ENCODE results near the gene BRD1.

Gene BRD1

DNA sequence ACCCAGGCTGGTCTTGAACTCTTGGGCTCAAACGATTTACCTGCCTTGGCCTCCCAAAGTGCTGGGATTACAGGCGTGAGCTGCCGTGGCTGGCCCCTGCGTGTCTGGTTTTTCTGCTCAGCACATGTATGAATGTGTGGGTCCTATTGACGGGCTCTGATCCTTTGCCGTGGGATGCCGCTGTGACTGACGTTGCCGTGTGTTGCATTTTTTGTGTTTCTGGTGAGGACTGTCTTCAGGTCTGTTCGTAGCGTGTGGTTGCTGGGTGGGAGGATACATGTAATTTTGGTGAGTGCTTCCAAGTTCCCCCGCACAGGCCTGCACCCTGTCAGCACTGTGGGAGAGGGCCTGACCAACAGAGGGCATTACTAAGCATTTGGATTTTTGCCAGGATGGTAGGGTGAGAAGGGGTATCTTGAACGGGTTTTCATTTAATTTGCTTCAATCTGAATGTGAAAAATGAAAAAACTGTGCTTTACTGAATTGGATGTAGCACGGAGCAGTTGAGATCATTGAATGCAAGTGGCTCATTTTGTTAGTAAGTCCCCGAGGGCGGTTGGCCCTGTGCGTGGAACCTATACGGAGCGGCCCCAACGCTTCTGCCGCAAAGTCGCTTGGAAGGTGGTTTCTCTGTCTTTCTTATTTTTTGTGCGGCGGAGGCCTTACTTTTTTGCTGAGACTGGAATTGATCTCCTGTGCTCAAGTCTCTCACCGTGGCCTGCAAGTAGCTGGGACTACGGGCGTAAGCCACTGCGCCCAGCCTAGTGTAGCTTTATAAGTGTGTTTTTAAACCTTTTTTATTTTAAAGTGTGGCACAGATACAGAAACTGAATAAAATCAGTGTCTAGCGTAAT, 34.2 kb upstream of the BRD1 start:
- H3K4me3 ChIP-seq (replicated peaks; ENCODE audit: low read depth, low read length), result no peak overlapping the region
- TF ChIP-seq CTCF (IDR thresholded peaks at IDR 0.05; ENCODE audit: low read length, missing control alignments), result no peak
- DNase-seq (ENCODE audit: low read depth), result peak; percentile 23

GRCh38 chr22:49858827-49859226, 31.2 kb upstream of the BRD1 start:
- H3K4me3 ChIP-seq (replicated peaks; ENCODE audit: low read depth, low read length), result no peak overlapping the region
- no peak for DNase-seq (ENCODE audit: low read depth)
- no peak for TF ChIP-seq CTCF (IDR thresholded peaks at IDR 0.05; ENCODE audit: low read length, missing control alignments)

DNA sequence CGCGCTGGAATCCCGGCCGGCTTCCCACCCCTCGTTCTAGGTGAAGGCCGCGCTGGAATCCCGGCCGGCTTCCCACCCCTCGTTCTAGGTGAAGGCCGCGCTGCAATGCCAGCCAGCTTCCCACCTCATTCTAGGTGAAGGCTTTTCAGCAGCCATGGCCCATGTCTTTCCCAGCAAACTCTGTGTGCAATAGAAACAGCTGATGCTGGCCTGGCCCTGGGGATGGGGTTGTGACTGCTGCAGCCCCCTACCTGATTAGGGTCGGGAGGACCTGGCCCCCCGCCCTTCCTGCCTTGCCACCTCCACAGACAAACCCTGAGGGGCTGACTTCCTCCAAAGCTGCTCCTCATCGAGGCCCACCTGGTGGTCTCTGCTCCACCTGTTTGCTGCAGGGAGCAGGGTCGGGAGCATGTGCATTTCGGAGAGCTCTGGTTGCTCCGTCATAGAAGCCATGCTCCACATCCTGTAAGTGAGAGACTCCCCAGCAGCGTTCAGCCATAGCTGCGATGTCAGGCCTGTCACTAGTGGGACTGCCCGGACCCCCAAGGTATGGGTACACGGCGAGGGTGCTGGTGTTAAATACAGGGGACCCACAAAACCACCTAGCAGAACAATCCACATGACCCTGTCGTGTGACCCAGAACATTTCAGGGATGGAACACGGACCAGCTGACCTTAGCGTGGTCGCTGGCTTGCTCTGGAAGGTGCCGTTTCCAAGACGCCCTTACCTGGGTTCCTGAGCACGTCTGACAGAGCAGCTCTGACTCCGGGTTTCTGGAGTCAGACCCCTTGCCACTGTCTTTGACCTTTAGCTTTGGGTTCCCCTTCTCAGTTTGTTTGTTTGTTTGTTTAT, 29.3 kb upstream of the BRD1 start:
- no peak for DNase-seq (ENCODE audit: low read depth)
- no peak for TF ChIP-seq CTCF (IDR thresholded peaks at IDR 0.05; ENCODE audit: low read length, missing control alignments)
- no peak overlapping the region for H3K4me3 ChIP-seq (replicated peaks; ENCODE audit: low read depth, low read length)

DNA sequence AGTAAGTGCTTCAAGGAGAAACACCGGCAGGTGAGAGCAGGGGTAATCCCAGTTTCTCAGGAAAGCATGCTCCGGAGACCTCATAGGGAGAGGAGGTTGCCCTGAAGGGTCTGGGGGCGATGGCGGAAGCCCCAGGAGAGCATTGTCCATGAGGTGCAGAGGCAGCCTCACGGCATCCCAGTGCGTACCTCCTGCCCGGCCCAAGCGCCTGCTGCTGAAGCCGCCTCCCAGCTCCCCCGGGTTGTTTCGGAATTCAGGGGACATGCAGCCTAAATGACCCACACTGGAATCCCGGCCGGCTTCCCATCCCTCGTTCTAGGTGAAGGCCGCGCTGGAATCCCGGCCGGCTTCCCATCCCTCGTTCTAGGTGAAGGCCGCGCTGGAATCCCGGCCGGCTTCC, 28.7 kb upstream of the BRD1 start:
- no peak overlapping the region for H3K4me3 ChIP-seq (replicated peaks; ENCODE audit: low read depth, low read length)
- TF ChIP-seq CTCF (IDR thresholded peaks at IDR 0.05; ENCODE audit: low read length, missing control alignments), result no peak
- no peak for DNase-seq (ENCODE audit: low read depth)

DNA sequence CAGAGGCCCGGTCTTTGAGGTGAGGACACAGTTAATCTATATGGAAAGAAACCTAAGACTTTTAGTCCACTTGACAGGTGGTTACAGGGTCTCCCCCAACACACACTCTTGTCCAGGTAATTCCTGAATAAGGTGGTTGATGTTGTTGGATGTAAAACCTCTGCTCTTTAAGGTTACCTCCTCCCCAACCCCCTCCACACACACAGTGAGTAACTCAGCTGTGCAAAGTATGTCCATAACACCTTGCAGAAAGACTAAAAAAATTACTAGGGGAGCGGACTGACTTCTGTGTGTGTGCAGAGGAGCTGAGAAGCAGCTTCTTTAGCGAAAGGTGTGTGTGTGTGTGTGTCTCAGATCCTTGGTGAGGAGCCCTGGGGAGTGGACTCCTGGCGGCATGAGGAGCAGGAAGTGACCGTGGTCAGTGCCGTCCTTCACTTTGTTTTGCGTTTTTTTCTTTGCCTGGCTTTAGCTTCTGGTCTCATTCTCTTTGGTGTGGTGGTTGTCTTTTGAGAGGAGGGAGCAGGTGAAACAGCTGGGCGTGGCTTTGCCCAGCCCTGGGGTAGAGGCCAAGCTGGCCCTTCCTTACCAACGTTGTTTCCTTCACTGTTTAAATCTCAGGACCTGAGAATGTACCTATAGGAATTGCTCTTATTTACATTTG, 27.7 kb upstream of the BRD1 start:
- peak; percentile 20 for DNase-seq (ENCODE audit: low read depth)
- no peak for TF ChIP-seq CTCF (IDR thresholded peaks at IDR 0.05; ENCODE audit: low read length, missing control alignments)
- peak overlapping the region; percentile 81 for H3K4me3 ChIP-seq (replicated peaks; ENCODE audit: low read depth, low read length)

DNA sequence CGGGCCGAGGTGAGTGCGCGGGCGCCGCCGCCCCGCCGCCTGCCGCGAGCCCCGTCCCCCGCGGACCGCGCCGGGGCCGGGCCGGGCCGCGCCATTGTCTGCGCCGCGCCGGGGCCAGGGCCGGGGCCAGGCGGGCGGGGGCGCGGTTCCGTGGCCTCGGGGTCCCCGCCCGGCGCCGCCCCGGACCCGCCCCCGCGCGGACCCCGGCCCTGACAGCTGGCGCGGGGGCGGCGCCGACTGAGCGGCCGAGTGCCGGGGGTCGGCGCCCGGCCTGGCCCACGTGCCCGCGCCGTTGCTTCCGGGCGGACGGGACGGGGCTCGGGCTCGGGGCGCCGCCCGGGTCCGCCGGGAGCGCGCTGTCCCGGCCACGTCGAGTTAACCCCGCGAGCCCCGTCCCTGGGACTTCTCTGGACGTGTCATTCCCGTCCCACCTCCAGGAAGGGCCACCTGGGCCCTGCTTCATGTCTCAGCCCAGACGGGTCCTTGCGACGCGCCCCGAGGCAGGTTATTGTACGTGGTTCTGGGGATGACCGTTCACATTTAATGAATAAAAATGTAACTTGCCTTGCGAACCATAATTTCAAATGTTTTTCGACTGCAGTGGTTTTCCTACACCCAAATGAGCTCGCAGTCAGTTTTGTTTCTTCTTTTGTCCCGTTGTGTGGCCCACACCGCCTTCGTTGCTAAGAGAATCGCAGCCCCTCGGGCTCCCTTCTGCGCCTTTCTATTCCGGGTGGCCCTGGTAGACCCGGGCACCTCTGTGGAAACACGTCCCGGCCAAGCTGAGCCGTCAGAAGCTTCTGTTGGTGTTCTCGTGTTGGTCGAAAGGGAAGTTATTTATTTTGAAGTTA, 26.5 kb upstream of the BRD1 start:
- TF ChIP-seq CTCF (IDR thresholded peaks at IDR 0.05; ENCODE audit: low read length, missing control alignments), result no peak
- H3K4me3 ChIP-seq (replicated peaks; ENCODE audit: low read depth, low read length), result peak overlapping the region; percentile 81
- peak; percentile 30 for DNase-seq (ENCODE audit: low read depth)
